ENCODE data around the gene AKAP9.
"Not testable (repeated sequence)": the region's sequence is repeated elsewhere in the genome, so short reads cannot be mapped to it uniquely, and the experiment has no call there.

Gene AKAP9

GRCh38 chr7:91940572-91941341 is at the start of gene AKAP9:
Gene AKAP9, plus strand, starts transcription at chr7:91940862. Its CDS starts 238 bp downstream, at chr7:91941100.
- peak; percentile 77 for DNase-seq

GRCh38 chr7:91892099-91892705 is 48.5 kb upstream of the AKAP9 start:
- no peak for DNase-seq

- DNase-seq = peak; percentile 38
Observed at GRCh38 chr7:91892821-91893340, 47.8 kb upstream of the AKAP9 start.

- not testable (repeated sequence) for DNase-seq
Observed at GRCh38 chr7:91893699-91894098, 47.0 kb upstream of the AKAP9 start.

GRCh38 chr7:91894781-91895480 is 45.7 kb upstream of the AKAP9 start:
- no peak for DNase-seq

GRCh38 chr7:91898240-91898992 is 42.2 kb upstream of the AKAP9 start:
- no peak for DNase-seq

- no peak for DNase-seq
Observed at GRCh38 chr7:91899563-91899962, 41.1 kb upstream of the AKAP9 start.

- no peak for DNase-seq
Observed at GRCh38 chr7:91910171-91910570, 30.5 kb upstream of the AKAP9 start.

GRCh38 chr7:91911121-91911520 is 29.5 kb upstream of the AKAP9 start:
- no peak for DNase-seq

GRCh38 chr7:91912494-91912893 is 28.2 kb upstream of the AKAP9 start:
- peak; percentile 43 for DNase-seq

- peak; percentile 68 for DNase-seq
Observed at GRCh38 chr7:91913612-91914011, 27.1 kb upstream of the AKAP9 start.

GRCh38 chr7:91915401-91916050 is 25.1 kb upstream of the AKAP9 start:
- DNase-seq = peak; percentile 40

GRCh38 chr7:91916051-91916440 is 24.6 kb upstream of the AKAP9 start:
- DNase-seq = peak; percentile 18

- no peak for DNase-seq
Observed at GRCh38 chr7:91918356-91918755, 22.3 kb upstream of the AKAP9 start.

GRCh38 chr7:91922857-91923256 is 17.8 kb upstream of the AKAP9 start:
- no peak for DNase-seq

- no peak for DNase-seq
Observed at GRCh38 chr7:91927912-91928311, 12.8 kb upstream of the AKAP9 start.

- no peak for DNase-seq
Observed at GRCh38 chr7:91929463-91929862, 11.2 kb upstream of the AKAP9 start.

GRCh38 chr7:91940171-91940570 is 491 bp upstream of the AKAP9 start:
- DNase-seq = peak; percentile 16

GRCh38 chr7:91941450-91941849 is 788 bp downstream of the AKAP9 start:
- DNase-seq = peak; percentile 40

GRCh38 chr7:91942312-91942711 is 1.6 kb downstream of the AKAP9 start:
- DNase-seq = no peak

GRCh38 chr7:91944970-91945369 is 4.3 kb downstream of the AKAP9 start:
- not testable (repeated sequence) for DNase-seq

GRCh38 chr7:91945476-91945875 is 4.8 kb downstream of the AKAP9 start:
- DNase-seq = peak; percentile 19
